ENCODE measurements around the gene NELL1. TPM values are rescaled to one million over a fixed set of nuclear protein-coding genes. Genes with fewer than 3 reads are reported as not detected.

NELL1 gene
- total and polyA plus RNA-seq, 2 experiments from 2014 or later = 8.9 to 20.1 TPM

GRCh38 chr11:20631519-20632168 is 37.7 kb upstream of the NELL1 start:
- 49% methylated on average over 5 of the region's 5 CpGs for WGBS (ENCODE audit: low lambda C conversion rate, missing lambda C conversion rate)
- no peaks in the 10 kb centered on the region for H3K4me1 ChIP-seq (ENCODE audit: insufficient read depth)
- H3K79me2 ChIP-seq = no peaks in the 10 kb centered on the region
- no peaks in the 10 kb centered on the region for H3K36me3 ChIP-seq (replicated peaks; ENCODE audit: insufficient read depth, low read depth)
- H4K20me1 ChIP-seq (ENCODE audit: insufficient read depth, poor library complexity, severe bottlenecking) = no peaks in the 10 kb centered on the region
- H3K9me2 ChIP-seq (replicated peaks; ENCODE audit: insufficient read depth) = no peaks in the 10 kb centered on the region
- H2AFZ ChIP-seq = no peak overlapping the region
- no peak overlapping the region for H3K4me2 ChIP-seq
- H3K9me3 ChIP-seq (ENCODE audit: low read depth) = no peaks in the 10 kb centered on the region
- no peak overlapping the region for H3K27ac ChIP-seq
- no peak for DNase-seq (ENCODE audit: low spot score)
- H3K4me3 ChIP-seq = no peak overlapping the region
- TF ChIP-seq EZH2phosphoT487 (IDR thresholded peaks at IDR 0.05; ENCODE audit: low read depth, severe bottlenecking, unreplicated experiment) = no peak
- TF ChIP-seq, protein P1, sequence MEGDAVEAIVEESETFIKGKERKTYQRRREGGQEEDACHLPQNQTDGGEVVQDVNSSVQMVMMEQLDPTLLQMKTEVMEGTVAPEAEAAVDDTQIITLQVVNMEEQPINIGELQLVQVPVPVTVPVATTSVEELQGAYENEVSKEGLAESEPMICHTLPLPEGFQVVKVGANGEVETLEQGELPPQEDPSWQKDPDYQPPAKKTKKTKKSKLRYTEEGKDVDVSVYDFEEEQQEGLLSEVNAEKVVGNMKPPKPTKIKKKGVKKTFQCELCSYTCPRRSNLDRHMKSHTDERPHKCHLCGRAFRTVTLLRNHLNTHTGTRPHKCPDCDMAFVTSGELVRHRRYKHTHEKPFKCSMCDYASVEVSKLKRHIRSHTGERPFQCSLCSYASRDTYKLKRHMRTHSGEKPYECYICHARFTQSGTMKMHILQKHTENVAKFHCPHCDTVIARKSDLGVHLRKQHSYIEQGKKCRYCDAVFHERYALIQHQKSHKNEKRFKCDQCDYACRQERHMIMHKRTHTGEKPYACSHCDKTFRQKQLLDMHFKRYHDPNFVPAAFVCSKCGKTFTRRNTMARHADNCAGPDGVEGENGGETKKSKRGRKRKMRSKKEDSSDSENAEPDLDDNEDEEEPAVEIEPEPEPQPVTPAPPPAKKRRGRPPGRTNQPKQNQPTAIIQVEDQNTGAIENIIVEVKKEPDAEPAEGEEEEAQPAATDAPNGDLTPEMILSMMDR (IDR thresholded peaks at IDR 0.05; ENCODE audit: poor library complexity) = no peak
- TF ChIP-seq EZH2 (IDR thresholded peaks at IDR 0.05; ENCODE audit: borderline replicate concordance) = no peak
- H3K27me3 ChIP-seq = no peaks in the 10 kb centered on the region

- Histone ChIP-seq H3K27me3 (no peaks in the 10 kb centered on the region), H3K36me3 (replicated peaks; ENCODE audit: insufficient read depth, low read depth) (no peaks in the 10 kb centered on the region), H3K27ac (no peak overlapping the region), H3K4me2 (no peak overlapping the region), H4K20me1 (ENCODE audit: insufficient read depth, poor library complexity, severe bottlenecking) (no peaks in the 10 kb centered on the region), H3K9me2 (replicated peaks; ENCODE audit: insufficient read depth) (no peaks in the 10 kb centered on the region), H3K9me3 (ENCODE audit: low read depth) (no peaks in the 10 kb centered on the region), H2AFZ (no peak overlapping the region), H3K79me2 (no peaks in the 10 kb centered on the region), H3K4me3 (no peak overlapping the region), H3K4me1 (ENCODE audit: insufficient read depth) (no peaks in the 10 kb centered on the region)
- DNase-seq (ENCODE audit: low spot score) = no peak
- TF ChIP-seq, protein P1 (IDR thresholded peaks at IDR 0.05; ENCODE audit: poor library complexity) = no peak
- TF ChIP-seq EZH2 (IDR thresholded peaks at IDR 0.05; ENCODE audit: borderline replicate concordance) (no peak), EZH2phosphoT487 (IDR thresholded peaks at IDR 0.05; ENCODE audit: low read depth, severe bottlenecking, unreplicated experiment) (no peak)
- WGBS (ENCODE audit: low lambda C conversion rate, missing lambda C conversion rate) = 48% methylated on average over 1 of the region's 1 CpG
These were observed 37.2 kb upstream of the NELL1 start for GRCh38 chr11:20632169-20632532.

GRCh38 chr11:20634044-20634443 is 35.3 kb upstream of the NELL1 start:
- H3K27ac ChIP-seq = no peak overlapping the region
- no peaks in the 10 kb centered on the region for H3K9me2 ChIP-seq (replicated peaks; ENCODE audit: insufficient read depth)
- H4K20me1 ChIP-seq (ENCODE audit: insufficient read depth, poor library complexity, severe bottlenecking) = no peaks in the 10 kb centered on the region
- no peak for DNase-seq (ENCODE audit: low spot score)
- 85% methylated on average over 5 of the region's 5 CpGs for WGBS (ENCODE audit: low lambda C conversion rate, missing lambda C conversion rate)
- H3K27me3 ChIP-seq = no peaks in the 10 kb centered on the region
- TF ChIP-seq EZH2 (IDR thresholded peaks at IDR 0.05; ENCODE audit: borderline replicate concordance) (no peak), EZH2phosphoT487 (IDR thresholded peaks at IDR 0.05; ENCODE audit: low read depth, severe bottlenecking, unreplicated experiment) (no peak)
- TF ChIP-seq, protein P1 (IDR thresholded peaks at IDR 0.05; ENCODE audit: poor library complexity) = no peak
- H3K4me2 ChIP-seq = no peak overlapping the region
- H3K4me1 ChIP-seq (ENCODE audit: insufficient read depth) = no peaks in the 10 kb centered on the region
- H3K36me3 ChIP-seq (replicated peaks; ENCODE audit: insufficient read depth, low read depth) = no peaks in the 10 kb centered on the region
- H3K4me3 ChIP-seq = no peak overlapping the region
- no peaks in the 10 kb centered on the region for H3K9me3 ChIP-seq (ENCODE audit: low read depth)
- H2AFZ ChIP-seq = no peak overlapping the region
- no peaks in the 10 kb centered on the region for H3K79me2 ChIP-seq

All from hepatocyte (in vitro differentiated cells).